GM18505 (cell line): ENCODE data around the gene NR5A2.
A peak's percentile ranks its signal among the peaks of the same experiment; 100 is the strongest.

Source experiments
- ATAC-seq: cut with Tn5 transposase; IDR thresholded peaks from one replicate; pipeline ENCODE4 v1.9.1; 2021; ENCODE audit not compliant: unreplicated experiment
- POLR2A ChIP-seq: IDR thresholded peaks from 4 replicates; pipeline ENCODE4 v1.6.1; 2011; ENCODE audit warnings: borderline replicate concordance; ENCODE audit not compliant: insufficient read depth, insufficient read length; ENCODE audit errors: extremely low read depth

NR5A2 gene

GRCh38 chr1:200053646-200054045, 26.1 kb downstream of the NR5A2 start:
- ATAC-seq: no peak
- TF ChIP-seq POLR2A: no peak

GRCh38 chr1:200058341-200058740, 30.8 kb downstream of the NR5A2 start:
- no peak for ATAC-seq
- no peak for TF ChIP-seq POLR2A

GRCh38 chr1:200062143-200062542, 34.6 kb downstream of the NR5A2 start:
- TF ChIP-seq POLR2A: no peak
- ATAC-seq: no peak

GRCh38 chr1:200072636-200073285, 45.3 kb downstream of the NR5A2 start:
- TF ChIP-seq POLR2A: no peak
- peak; percentile 96 for ATAC-seq

GRCh38 chr1:200073286-200073637, 45.8 kb downstream of the NR5A2 start:
- TF ChIP-seq POLR2A: no peak
- peak; percentile 29 for ATAC-seq

- no peak for TF ChIP-seq POLR2A
- no peak for ATAC-seq
These were observed 48.0 kb downstream of the NR5A2 start for GRCh38 chr1:200075522-200075921.

GRCh38 chr1:200075938-200076546, 48.5 kb downstream of the NR5A2 start:
- ATAC-seq: no peak
- no peak for TF ChIP-seq POLR2A

- no peak for ATAC-seq
- TF ChIP-seq POLR2A: no peak
These were observed 51.9 kb downstream of the NR5A2 start for GRCh38 chr1:200079232-200079940.

- no peak for TF ChIP-seq POLR2A
- ATAC-seq: no peak
These were observed 53.9 kb downstream of the NR5A2 start for GRCh38 chr1:200081151-200081968.

GRCh38 chr1:200081969-200082245, 54.4 kb downstream of the NR5A2 start:
- no peak for TF ChIP-seq POLR2A
- no peak for ATAC-seq

- TF ChIP-seq POLR2A: no peak
- ATAC-seq: no peak
These were observed 54.8 kb downstream of the NR5A2 start for GRCh38 chr1:200082329-200082728.

GRCh38 chr1:200090252-200091159, 63.0 kb downstream of the NR5A2 start:
- TF ChIP-seq POLR2A: no peak

More at GRCh38 chr1:200090252-200091159, 63.0 kb downstream of the NR5A2 start:
- ATAC-seq: no peak
